Nephron (organoid): ENCODE data around the gene CUL1.
A peak's percentile ranks its signal among the peaks of the same experiment; 100 is the strongest.

ENCODE experiments used
- H3K27ac Mint-ChIP-seq, 3 experiments: 2 replicates each; pipeline ENCODE4 v1.8.0; 2020; ENCODE audit warnings: mixed read lengths in 3 of 3, mild to moderate bottlenecking in 2 of 3, moderate library complexity in 1 of 3
- H3K27me3 Mint-ChIP-seq: 2 replicates; pipeline ENCODE4 v1.8.0; 2021; ENCODE audit warnings: low read depth, mild to moderate bottlenecking, moderate library complexity, mixed read lengths
- H3K36me3 Mint-ChIP-seq: 2 replicates; pipeline ENCODE4 v1.8.0; 2020; ENCODE audit warnings: low read depth, mixed read lengths
- H3K4me1 Mint-ChIP-seq: 2 replicates; pipeline ENCODE4 v1.8.0; 2020; ENCODE audit warnings: mixed read lengths
- H3K4me3 Mint-ChIP-seq, 3 experiments: 2 replicates each; pipeline ENCODE4 v1.8.0; 2020; ENCODE audit warnings: mild to moderate bottlenecking in 3 of 3, mixed read lengths in 3 of 3, moderate library complexity in 2 of 3
- H3K9me3 Mint-ChIP-seq: 2 replicates; pipeline ENCODE4 v1.8.0; 2020; ENCODE audit warnings: mixed read lengths
- TF ChIP-seq, protein P1 (sequence below), 3 experiments: fragments of 200-600 bp; sonication (generic); IDR thresholded peaks; one replicate each; pipeline ENCODE4 v1.5.0; 2021; ENCODE audit warnings: antibody characterized with exemption in 3 of 3; ENCODE audit not compliant: unreplicated experiment in 3 of 3

Gene CUL1

DNA sequence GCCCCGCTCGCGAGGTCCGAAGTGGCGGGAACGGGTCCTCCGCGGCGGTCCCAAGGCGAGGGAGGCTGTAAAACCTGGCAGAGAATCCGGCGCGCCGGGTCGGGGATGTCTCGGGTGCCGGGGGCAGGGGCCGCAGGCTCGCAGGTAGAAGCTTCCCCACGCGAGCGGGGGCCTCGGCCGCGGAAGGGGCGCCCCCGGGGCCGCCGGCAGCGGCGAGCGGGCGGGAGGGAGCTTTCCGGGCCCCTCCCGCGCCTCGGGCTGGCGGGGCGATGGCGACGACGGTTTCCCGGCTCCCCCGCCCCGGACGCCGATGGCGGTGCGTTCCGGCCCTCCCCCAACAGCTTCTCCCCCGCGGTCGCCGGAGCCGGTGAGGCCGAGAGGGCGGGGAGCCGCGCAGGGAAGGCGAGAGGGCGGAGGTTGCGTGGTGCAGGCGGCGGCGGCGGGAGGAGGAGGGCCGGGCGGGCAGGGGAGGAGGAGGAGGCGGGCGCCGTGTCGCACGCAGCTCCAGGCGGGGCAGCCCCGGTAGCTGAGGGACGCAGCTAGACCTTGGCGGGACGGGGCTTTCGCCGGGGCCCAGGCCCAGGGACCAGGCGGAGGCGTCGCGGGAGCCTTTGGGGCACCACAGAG lies at the start of gene CUL1:
Gene CUL1 (plus strand): TSS at position 507 of the 627 bp plus-strand sequence. CDS start 31,220 bp downstream, outside the sequence.
- H3K27ac Mint-ChIP-seq, result peak within 1 kb of the TSS; percentile 92 to 97 (median 96)
- H3K4me1 Mint-ChIP-seq, result peaks cover 43% of the 10 kb centered on the region

DNA sequence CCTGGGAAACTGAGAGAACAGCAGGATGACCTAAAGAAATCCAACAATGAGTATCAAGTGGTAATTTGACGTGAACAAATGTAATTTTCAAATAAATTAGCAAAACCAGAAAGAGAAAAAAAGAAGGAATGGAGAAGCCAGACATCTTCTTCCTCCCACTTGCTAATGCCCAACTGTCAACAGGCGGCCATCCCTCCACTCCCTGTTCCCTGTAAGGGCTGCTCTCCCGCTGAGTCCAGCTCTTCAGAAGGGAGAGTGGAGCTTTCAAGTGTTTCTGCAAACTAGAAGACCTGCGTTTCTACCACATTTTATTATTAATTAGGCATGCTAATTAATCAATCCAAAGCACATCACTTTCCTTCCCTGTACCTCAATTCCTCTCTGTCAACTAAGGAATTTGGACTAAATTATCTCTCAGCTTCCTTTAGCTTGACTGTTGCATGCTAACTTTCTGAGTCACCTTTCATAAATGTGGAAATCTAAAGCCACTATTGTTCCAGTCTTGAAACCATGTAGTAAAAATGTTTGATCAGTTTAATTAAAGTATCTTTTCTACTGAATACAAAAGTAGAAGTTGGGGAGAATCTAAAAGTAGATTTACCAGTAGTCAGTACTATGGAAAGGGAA lies 48.4 kb upstream of the CUL1 start:
- Mint-ChIP-seq H3K27me3 (peaks cover 17% of the 10 kb centered on the region), H3K9me3 (no peaks in the 10 kb centered on the region), H3K4me1 (no peaks in the 10 kb centered on the region), H3K27ac (no peak overlapping the region), H3K36me3 (no peaks in the 10 kb centered on the region), H3K4me3 (no peak overlapping the region)
- TF ChIP-seq, protein P1, sequence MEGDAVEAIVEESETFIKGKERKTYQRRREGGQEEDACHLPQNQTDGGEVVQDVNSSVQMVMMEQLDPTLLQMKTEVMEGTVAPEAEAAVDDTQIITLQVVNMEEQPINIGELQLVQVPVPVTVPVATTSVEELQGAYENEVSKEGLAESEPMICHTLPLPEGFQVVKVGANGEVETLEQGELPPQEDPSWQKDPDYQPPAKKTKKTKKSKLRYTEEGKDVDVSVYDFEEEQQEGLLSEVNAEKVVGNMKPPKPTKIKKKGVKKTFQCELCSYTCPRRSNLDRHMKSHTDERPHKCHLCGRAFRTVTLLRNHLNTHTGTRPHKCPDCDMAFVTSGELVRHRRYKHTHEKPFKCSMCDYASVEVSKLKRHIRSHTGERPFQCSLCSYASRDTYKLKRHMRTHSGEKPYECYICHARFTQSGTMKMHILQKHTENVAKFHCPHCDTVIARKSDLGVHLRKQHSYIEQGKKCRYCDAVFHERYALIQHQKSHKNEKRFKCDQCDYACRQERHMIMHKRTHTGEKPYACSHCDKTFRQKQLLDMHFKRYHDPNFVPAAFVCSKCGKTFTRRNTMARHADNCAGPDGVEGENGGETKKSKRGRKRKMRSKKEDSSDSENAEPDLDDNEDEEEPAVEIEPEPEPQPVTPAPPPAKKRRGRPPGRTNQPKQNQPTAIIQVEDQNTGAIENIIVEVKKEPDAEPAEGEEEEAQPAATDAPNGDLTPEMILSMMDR (IDR thresholded peaks at IDR 0.05; ENCODE audit: unreplicated experiment in 3 of 3), result no peak

More for the DNA sequence above, at the start of gene CUL1:
- Mint-ChIP-seq H3K9me3 (no peaks in the 10 kb centered on the region), H3K36me3 (no peaks in the 10 kb centered on the region), H3K4me3 (peak within 1 kb of the TSS; percentile 90 to 95 (median 93)), H3K27me3 (peaks cover 4% of the 10 kb centered on the region)
- TF ChIP-seq, protein P1 (IDR thresholded peaks at IDR 0.05; ENCODE audit: unreplicated experiment in 3 of 3), result no peak

DNA sequence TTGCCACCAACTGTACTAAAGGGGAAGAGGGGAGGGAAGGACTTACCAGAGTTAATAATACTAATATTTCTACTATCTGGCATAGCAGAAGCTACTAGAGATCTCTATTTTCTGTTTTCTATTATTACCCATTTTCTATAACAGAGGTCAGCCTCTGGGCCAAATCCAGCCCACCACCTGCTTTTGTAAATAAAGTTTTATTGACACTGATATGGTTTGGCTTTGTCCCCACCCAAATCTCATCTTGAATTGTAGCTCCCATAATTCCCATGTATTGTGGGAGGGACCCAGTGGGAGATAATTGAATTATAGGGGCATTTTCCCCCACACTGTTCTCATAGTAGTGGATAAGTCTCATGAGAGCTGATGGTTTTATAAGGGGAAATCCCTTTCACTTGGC lies 45.9 kb upstream of the CUL1 start:
- Mint-ChIP-seq H3K4me1 (no peaks in the 10 kb centered on the region), H3K27ac (no peak overlapping the region), H3K27me3 (peaks cover 12% of the 10 kb centered on the region), H3K9me3 (no peaks in the 10 kb centered on the region), H3K36me3 (no peaks in the 10 kb centered on the region), H3K4me3 (no peak overlapping the region)
- TF ChIP-seq, protein P1 (IDR thresholded peaks at IDR 0.05; ENCODE audit: unreplicated experiment in 3 of 3), result no peak

DNA sequence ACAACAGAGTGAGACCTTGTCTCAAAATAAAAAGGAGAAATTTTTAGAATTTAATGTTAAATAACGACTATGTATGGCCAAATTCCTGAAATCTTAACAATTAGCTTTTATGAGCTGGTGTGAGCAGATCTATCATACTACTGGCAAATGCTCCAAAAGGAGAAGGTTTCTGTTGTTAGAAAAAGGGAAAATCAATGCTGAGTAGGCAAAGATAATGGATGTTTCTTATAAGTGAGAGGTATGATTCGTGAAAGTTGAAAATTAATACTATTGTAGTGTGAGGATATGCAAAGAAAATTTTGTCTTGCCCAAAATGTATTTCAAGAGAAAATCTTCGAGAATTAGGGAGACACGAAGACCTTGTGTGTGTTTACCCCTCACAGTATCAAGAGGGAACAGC lies 40.8 kb upstream of the CUL1 start:
- H3K27me3 Mint-ChIP-seq, result no peaks in the 10 kb centered on the region
- no peak overlapping the region for H3K4me3 Mint-ChIP-seq
- no peaks in the 10 kb centered on the region for H3K4me1 Mint-ChIP-seq
- TF ChIP-seq, protein P1 (IDR thresholded peaks at IDR 0.05; ENCODE audit: unreplicated experiment in 3 of 3), result no peak
- no peak overlapping the region for H3K27ac Mint-ChIP-seq
- H3K9me3 Mint-ChIP-seq, result peaks cover 3% of the 10 kb centered on the region
- no peaks in the 10 kb centered on the region for H3K36me3 Mint-ChIP-seq

DNA sequence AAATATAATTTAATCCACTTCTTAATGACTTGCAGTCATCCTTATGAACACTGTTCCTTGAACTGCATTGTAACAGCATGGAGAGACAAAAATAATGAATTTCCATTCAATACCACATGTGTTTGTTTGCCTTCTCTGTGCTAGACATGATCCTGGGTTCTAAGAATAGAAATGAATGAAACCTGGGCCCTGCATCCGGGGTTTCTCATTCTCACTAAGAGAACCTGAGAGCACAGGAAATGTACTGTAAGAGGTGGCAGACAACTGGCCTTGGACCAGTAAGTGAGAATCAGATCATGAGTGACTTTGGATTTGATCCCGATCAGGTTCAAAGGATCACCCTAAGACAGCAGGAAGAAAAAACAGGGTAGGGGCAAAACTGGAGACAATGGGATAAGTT lies 37.2 kb upstream of the CUL1 start:
- Mint-ChIP-seq H3K9me3 (peaks cover 3% of the 10 kb centered on the region), H3K27ac (no peak overlapping the region), H3K4me1 (no peaks in the 10 kb centered on the region), H3K36me3 (no peaks in the 10 kb centered on the region), H3K27me3 (no peaks in the 10 kb centered on the region), H3K4me3 (no peak overlapping the region)
- TF ChIP-seq, protein P1 (IDR thresholded peaks at IDR 0.05; ENCODE audit: unreplicated experiment in 3 of 3), result no peak

DNA sequence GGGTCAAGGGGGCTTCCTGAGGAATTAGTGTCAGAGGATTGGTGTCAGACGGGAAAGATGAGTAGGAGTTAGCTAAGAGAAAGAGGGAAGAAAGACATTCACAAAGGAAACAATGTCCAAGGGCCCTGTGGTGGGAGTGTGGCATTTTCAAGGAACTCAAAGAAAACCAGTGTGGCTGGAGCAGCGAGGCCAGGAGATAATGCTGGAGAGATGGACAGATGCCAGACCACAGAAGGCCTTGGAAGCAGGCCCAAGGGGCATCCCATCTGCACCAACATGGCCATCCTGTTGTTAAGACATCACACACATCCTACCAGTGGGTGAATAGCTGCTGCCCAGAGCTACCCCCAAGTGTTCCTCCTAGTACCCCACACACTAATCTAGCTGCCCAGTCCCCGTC lies 36.1 kb upstream of the CUL1 start:
- Mint-ChIP-seq H3K9me3 (peaks cover 3% of the 10 kb centered on the region), H3K4me1 (no peaks in the 10 kb centered on the region), H3K4me3 (no peak overlapping the region)

More for the DNA sequence above, 36.1 kb upstream of the CUL1 start:
- H3K27ac Mint-ChIP-seq, result no peak overlapping the region
- H3K27me3 Mint-ChIP-seq, result no peaks in the 10 kb centered on the region
- TF ChIP-seq, protein P1 (IDR thresholded peaks at IDR 0.05; ENCODE audit: unreplicated experiment in 3 of 3), result no peak
- H3K36me3 Mint-ChIP-seq, result no peaks in the 10 kb centered on the region
